Lung (tissue), 12 donors: ENCODE results near the gene FAM210A. TPM values are rescaled to one million over a fixed set of nuclear protein-coding genes. Genes with fewer than 3 reads are reported as not detected.
"Not testable (repeated sequence)": the region's sequence is repeated elsewhere in the genome, so short reads cannot be mapped to it uniquely, and the experiment has no call there.

Experiments used
- ATAC-seq: fragments of 200-7000 bp; cut with Tn5 transposase; one replicate; pipeline ENCODE4 v1.9.1; 2020; ENCODE audit warnings: moderate number of reproducible peaks; ENCODE audit not compliant: insufficient read depth, low FRiP score
- DNase-seq, 3 donors: peaks; one replicate each; pipeline ENCODE4 v3.0.0-alpha.2; 2013 to 2017
- H3K27ac ChIP-seq, 2 donors: one replicate each; pipeline ENCODE4 v1.5.1; 2013; ENCODE audit warnings: mild to moderate bottlenecking in 2 of 2, moderate library complexity in 2 of 2, control low read depth in 1 of 2, inconsistent platforms in 1 of 2, low read depth in 1 of 2, low read length in 1 of 2
- H3K27me3 ChIP-seq, 3 donors: one replicate each; pipeline ENCODE4 v1.5.1; 2013; ENCODE audit warnings: low read length in 2 of 3; ENCODE audit not compliant: control insufficient read depth in 3 of 3, insufficient read depth in 3 of 3
- H3K36me3 ChIP-seq, 4 donors: one replicate each; pipeline ENCODE4 v1.5.1; 2013; ENCODE audit warnings: low read length in 4 of 4, mild to moderate bottlenecking in 1 of 4, moderate library complexity in 1 of 4; ENCODE audit not compliant: control insufficient read depth in 4 of 4, insufficient read depth in 4 of 4
- H3K4me1 ChIP-seq, 5 donors: one replicate each; pipeline ENCODE4 v1.5.1; 2013; ENCODE audit warnings: low read length in 5 of 5, mild to moderate bottlenecking in 2 of 5, moderate library complexity in 1 of 5; ENCODE audit not compliant: control insufficient read depth in 5 of 5, insufficient read depth in 5 of 5
- H3K4me3 ChIP-seq: one replicate; pipeline ENCODE4 v1.5.1; 2013; ENCODE audit warnings: mild to moderate bottlenecking, control low read depth, moderate library complexity
- H3K9ac ChIP-seq, 2 donors: one replicate each; pipeline ENCODE4 v1.5.1; 2013; ENCODE audit warnings: low read length in 2 of 2, control low read depth in 1 of 2; ENCODE audit not compliant: insufficient read depth in 1 of 2
- H3K9me3 ChIP-seq, 4 donors: one replicate each; pipeline ENCODE4 v1.5.1; 2013; ENCODE audit warnings: low read length in 3 of 4, mild to moderate bottlenecking in 1 of 4, moderate library complexity in 1 of 4; ENCODE audit not compliant: control insufficient read depth in 4 of 4, insufficient read depth in 3 of 4
- CTCF ChIP-seq: IDR thresholded peaks from 2 replicates; pipeline ENCODE4 v1.5.1; 2012; ENCODE audit warnings: mild to moderate bottlenecking; ENCODE audit errors: control extremely low read depth, extremely low read depth
- WGBS, 2 donors: extraction: QIAGEN DNeasy Blood & Tissue Kit; methylation state at CpG; one replicate each; pipeline ENCODE4 v1.1.7; 2013; 5-methylcytosine and 5-hydroxymethylcytosine counted together
- polyA plus RNA-seq, 2 donors: library from polyadenylated mRNA; stranded (reverse); fragments of 200-250 nt; gene quantifications; one replicate each; pipeline ENCODE4 v1.2.1, GENCODE V29; 2013
- total RNA-seq, 2 donors: library from RNA; depleted of rRNA in 1 of 2; stranded (reverse); fragments of >200 nt in 1 of 2; gene quantifications; one replicate each; pipeline ENCODE4 v1.2.1, GENCODE V29; 2014 to 2021
- donor health status: control.
- donor health status: control.
- donor health status: Bipolar disorder and iron deficiency.
- donor health status: healthy.
- donor health status: DM: yes; HTN: yes; CAD: no.

Gene FAM210A
- total and polyA plus RNA-seq, 4 donors, result 4.2 to 20.2 (median 8.4) TPM

- Histone ChIP-seq H3K9ac (no peak overlapping the region), H3K4me1 (peaks cover 0 to 3% (median 0%) of the 10 kb centered on the region in 5 donors), H3K9me3 (peaks cover 0 to 5% (median 0%) of the 10 kb centered on the region in 4 donors), H3K27ac (no peak overlapping the region), H3K4me3 (no peak overlapping the region), H3K27me3 (no peaks in the 10 kb centered on the region), H3K36me3 (peaks cover 10 to 22% (median 19%) of the 10 kb centered on the region in 4 donors)
- DNase-seq (no peak), ATAC-seq (no peak)
- no peak for TF ChIP-seq CTCF
These were observed 33.7 kb upstream of the FAM210A start for GRCh38 chr18:13760047-13760446.

DNA sequence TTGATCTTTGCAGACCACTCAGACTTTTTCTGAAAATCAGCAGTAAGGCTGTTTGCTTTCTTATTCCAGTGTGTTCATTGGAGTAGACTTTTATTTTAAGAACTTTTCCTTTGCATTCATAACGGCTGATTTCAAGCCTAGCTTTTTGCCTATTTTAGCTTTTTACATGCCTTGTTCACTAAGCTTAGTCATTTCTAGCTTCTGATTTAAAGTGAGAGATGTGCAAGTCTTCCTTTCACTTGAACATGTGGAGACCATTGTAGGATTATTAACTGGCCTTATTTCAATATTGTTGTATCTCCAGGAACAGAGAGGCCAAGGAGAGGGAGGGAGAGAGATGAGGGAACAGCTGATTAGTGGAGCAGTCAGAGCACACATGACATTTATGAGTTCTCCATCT is 32.3 kb upstream of the FAM210A start:
- no peak for DNase-seq
- peaks cover 20 to 31% (median 28%) of the 10 kb centered on the region in 4 donors for H3K36me3 ChIP-seq

GRCh38 chr18:13756671-13757070 is 30.3 kb upstream of the FAM210A start:
- Histone ChIP-seq H3K27ac (no peak overlapping the region), H3K4me3 (no peak overlapping the region), H3K36me3 (peaks cover 20 to 36% (median 30%) of the 10 kb centered on the region in 4 donors), H3K9me3 (no peaks in the 10 kb centered on the region), H3K9ac (no peak overlapping the region), H3K27me3 (no peaks in the 10 kb centered on the region), H3K4me1 (no peaks in the 10 kb centered on the region)
- DNase-seq (no peak), ATAC-seq (no peak)
- TF ChIP-seq CTCF, result no peak

More for the DNA sequence above, 32.3 kb upstream of the FAM210A start:
- Histone ChIP-seq H3K9ac (no peak overlapping the region), H3K27me3 (no peaks in the 10 kb centered on the region), H3K4me1 (peaks cover 0 to 3% (median 0%) of the 10 kb centered on the region in 5 donors), H3K4me3 (no peak overlapping the region), H3K9me3 (no peaks in the 10 kb centered on the region), H3K27ac (no peak overlapping the region)
- 89 to 95% methylated on average over 1 of the region's 1 CpG for WGBS, 2 donors
- no peak for TF ChIP-seq CTCF
- no peak for ATAC-seq

DNA sequence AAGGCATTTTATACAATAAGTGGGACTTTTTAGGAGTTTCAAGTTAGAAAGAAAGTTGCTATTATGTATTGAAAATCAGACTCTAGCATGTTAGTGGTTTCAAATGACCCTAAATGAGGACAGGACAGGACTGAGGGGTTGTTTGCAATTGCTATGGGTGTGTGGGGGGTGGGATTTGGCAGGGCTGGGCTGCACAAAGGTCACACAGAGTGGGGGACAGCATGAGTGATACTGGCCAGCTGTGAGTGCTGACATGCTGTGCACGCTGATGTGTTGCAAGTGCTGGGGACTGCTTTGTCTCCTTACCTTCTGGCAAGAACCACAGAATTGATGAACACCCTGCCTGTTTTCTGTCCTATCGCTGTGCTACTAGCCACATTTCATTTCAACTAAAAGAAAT is 29.9 kb upstream of the FAM210A start:
- ATAC-seq, result no peak

DNA sequence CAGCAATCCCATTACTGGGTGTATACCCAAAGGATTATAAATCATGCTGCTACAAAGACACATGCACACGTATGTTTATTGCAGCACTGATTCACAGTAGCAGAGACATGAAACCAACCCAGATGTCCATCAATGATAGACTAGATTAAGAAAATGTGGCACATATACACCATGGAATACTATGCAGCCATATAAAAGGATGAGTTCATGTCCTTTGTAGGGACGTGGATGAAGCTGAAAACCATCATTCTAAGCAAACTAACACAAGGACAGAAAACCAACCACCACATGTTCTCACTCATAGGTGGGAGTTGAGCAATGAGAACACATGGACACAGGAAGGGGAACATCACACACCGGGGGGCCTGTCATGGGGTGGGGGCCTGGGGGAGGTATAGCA is 25.2 kb upstream of the FAM210A start:
- H3K9me3 ChIP-seq, H3K4me1 ChIP-seq, ATAC-seq, H3K27me3 ChIP-seq, H3K4me3 ChIP-seq, DNase-seq, H3K27ac ChIP-seq, H3K9ac ChIP-seq: not testable (repeated sequence)
- 94 to 98% methylated on average over 3 of the region's 3 CpGs for WGBS, 2 donors
- peaks cover 22 to 50% (median 33%) of the 10 kb centered on the region in 4 donors for H3K36me3 ChIP-seq

More for the DNA sequence above, 29.9 kb upstream of the FAM210A start:
- H3K9ac ChIP-seq, result no peak overlapping the region
- H3K36me3 ChIP-seq, result peaks cover 20 to 36% (median 27%) of the 10 kb centered on the region in 4 donors
- no peaks in the 10 kb centered on the region for H3K27me3 ChIP-seq
- no peak for DNase-seq
- H3K27ac ChIP-seq, result no peak overlapping the region
- H3K4me3 ChIP-seq, result no peak overlapping the region
- TF ChIP-seq CTCF, result no peak
- no peaks in the 10 kb centered on the region for H3K9me3 ChIP-seq
- H3K4me1 ChIP-seq, result no peaks in the 10 kb centered on the region
- 95 to 100% methylated on average over 2 of the region's 2 CpGs for WGBS, 2 donors
